Stimulated activated CD4-positive, alpha-beta T cell treated with anti-CD3 and anti-CD28 coated beads, Interleukin-4, amount 100 ng/mL, for 1 hour (primary cell): ENCODE results near the gene RABGAP1L.
"Not testable (repeated sequence)": the region's sequence is repeated elsewhere in the genome, so short reads cannot be mapped to it uniquely, and the experiment has no call there.

Experiments
- DNase-seq: peaks from one replicate; pipeline ENCODE4 v3.0.0-alpha.2; 2020

The RABGAP1L gene

DNA sequence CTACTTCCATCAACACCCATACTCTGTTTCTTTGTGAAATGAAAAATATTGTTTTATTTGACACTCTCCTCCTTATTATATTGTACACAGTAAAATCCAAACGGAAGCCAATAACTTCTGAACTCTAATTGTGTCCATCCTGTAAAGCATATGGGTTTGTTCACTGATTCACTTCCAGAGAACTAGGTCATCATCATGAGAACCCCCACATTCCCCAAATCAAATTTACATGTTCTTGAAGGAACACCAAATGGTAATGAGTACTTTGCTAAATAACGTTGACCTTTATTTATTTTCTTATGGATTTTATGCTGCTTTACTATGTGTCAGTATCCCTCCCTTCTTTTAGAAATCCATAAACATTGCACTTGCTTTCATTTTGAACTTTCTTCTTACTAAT lies 627.0 kb downstream of the RABGAP1L start:
- no peak for DNase-seq

- DNase-seq, result no peak
Observed at GRCh38 chr1:174786760-174787159, 627.4 kb downstream of the RABGAP1L start.

- no peak for DNase-seq
Observed at GRCh38 chr1:174788981-174789380, 629.7 kb downstream of the RABGAP1L start.

DNA sequence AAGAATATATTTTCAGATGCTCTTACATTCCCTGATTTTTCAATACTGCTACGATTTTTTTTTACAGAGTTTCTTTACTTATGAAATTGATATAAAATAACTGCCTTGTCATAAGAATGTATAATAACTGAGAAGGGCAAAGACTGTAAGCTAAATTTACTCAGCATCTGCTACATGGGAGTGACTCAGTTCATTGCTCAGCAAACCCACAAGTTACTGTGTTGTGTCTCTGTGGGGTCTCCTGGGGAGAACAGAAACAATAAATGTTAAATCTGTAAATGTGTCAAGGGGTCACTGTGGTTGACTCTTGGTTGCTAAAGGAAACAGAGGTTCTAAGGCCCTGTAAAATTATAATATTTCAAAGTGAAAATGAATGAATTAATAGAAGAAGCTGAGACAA lies 630.1 kb downstream of the RABGAP1L start:
- DNase-seq, result no peak

- no peak for DNase-seq
Observed at GRCh38 chr1:174791863-174792262, 632.5 kb downstream of the RABGAP1L start.

- DNase-seq, result no peak
Observed at GRCh38 chr1:174794861-174795260, 635.5 kb downstream of the RABGAP1L start.

GRCh38 chr1:174795806-174796205 lies 636.5 kb downstream of the RABGAP1L start:
- DNase-seq, result no peak

- no peak for DNase-seq
Observed at GRCh38 chr1:174797398-174797797, 638.1 kb downstream of the RABGAP1L start.

DNA sequence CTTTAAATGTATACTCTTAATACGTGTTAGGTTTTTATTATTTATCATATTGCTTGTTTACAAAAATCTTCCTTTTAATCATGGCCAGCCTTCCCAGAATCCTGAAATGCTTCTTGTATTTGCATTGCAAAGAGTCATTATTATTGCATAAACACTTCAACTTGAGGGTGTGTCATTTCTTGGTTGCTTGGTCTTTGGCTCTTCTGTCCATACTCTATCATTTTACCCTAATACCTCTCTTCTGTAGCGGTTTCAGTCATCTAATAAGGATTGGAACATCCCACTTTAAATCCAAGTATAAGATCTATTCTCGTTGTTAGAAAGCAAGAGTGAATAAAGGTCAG lies 639.8 kb downstream of the RABGAP1L start:
- no peak for DNase-seq

GRCh38 chr1:174800216-174800851 lies 641.0 kb downstream of the RABGAP1L start:
- DNase-seq, result no peak

DNA sequence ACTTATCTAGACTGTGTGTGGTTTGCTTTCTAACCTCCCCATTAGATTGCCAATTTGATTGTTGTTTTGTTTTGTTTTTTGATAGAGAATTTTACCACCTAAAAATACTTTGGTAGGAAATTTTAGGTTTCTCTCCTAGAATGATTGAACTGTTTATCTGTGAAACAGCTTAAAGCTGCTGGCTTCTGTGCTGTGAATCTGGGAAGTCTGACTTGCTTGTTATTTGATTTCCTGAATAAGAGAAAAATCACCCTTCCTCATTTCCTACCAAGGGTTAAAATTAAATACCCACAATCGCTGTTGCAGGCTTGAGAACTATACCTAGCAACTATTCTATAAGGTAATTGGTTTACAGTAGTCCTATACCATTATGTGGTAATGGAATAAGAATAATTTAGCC lies 641.6 kb downstream of the RABGAP1L start:
- DNase-seq, result no peak

- no peak for DNase-seq
Observed at GRCh38 chr1:174809755-174810280, 650.5 kb downstream of the RABGAP1L start.

DNA sequence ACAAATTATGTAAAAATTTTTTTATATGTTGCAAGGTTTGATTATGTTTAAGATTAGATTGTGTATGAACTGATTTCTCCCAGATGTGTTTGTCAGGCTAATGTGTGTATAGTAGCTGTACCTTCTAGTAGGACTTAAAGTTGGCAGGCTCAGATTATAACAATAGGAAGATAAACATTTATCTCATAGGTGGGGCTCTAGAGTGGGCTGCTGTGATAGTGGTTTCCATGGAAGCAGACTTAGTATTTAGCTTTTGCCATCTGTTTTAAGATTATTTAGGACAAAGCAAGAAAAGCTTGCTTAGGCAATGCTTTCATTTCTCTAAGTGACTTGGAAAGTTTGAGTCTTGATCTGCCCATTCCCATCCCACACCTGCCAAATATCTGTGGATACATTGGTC lies 652.7 kb downstream of the RABGAP1L start:
- DNase-seq, result no peak

DNA sequence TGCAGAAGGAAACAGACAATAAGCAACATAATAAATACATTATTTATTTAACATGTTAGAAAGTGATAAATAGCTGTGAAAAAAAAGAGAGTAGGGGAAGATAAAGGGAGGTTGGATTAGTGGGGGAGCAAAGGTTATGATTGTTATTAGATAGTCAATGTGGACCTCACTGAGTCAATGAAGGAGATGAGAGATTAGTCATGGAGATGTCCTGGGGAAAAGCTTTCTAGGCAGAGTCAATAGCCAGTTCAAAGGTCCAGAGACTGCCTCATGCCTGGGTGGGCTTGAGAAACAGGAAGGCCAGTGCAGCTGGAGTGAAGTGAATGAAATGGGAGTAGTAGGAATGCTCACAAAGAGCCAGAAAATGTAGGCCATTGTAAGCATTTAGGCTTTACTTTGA lies 653.3 kb downstream of the RABGAP1L start:
- DNase-seq, result no peak

GRCh38 chr1:174815036-174815435 lies 655.7 kb downstream of the RABGAP1L start:
- DNase-seq, result no peak

- DNase-seq, result no peak
Observed at GRCh38 chr1:174815474-174815908, 656.2 kb downstream of the RABGAP1L start.

DNA sequence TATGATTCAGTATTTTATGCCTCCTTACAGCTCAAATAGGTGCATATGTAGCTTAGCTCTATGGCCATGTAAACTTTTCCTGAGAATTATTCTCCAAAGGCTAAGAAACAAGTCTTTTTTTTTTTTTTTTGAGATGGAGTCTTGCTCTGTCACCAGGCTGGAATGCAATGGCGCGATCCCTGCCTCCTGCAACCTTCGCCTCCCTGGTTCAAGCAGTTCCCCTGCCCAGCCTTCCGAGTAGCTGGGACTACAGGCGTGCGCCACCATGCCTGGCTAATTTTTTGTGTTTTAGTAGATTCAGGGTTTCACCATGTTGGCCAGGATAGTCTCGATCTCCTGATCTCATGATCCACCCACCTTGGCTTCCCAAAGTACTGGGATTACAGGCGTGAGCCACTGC lies 657.3 kb downstream of the RABGAP1L start:
- DNase-seq, result not testable (repeated sequence)

- DNase-seq, result no peak
Observed at GRCh38 chr1:174818014-174818616, 658.8 kb downstream of the RABGAP1L start.

DNA sequence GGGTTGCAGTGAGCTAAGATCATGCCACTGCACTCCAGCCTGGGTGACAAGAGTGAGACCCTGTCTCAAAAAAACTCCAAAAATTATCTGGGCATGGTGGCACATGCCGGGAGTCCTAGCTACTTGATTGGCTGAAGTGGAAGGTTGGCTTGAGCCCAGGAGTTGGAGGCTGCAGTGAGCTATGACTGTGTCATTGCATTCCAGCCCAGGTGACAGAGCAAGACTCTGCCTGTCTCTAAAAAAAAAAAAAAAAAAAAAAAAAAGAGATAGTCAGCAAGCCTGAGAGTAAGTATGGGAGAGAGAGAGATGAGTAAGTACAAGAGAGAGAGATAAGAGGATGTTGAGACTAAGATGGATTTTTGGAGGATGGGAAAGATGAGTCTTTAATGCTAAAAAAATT lies 659.6 kb downstream of the RABGAP1L start:
- DNase-seq, result no peak

- no peak for DNase-seq
Observed at GRCh38 chr1:174819596-174819995, 660.3 kb downstream of the RABGAP1L start.

GRCh38 chr1:174825127-174825526 lies 665.8 kb downstream of the RABGAP1L start:
- no peak for DNase-seq

DNA sequence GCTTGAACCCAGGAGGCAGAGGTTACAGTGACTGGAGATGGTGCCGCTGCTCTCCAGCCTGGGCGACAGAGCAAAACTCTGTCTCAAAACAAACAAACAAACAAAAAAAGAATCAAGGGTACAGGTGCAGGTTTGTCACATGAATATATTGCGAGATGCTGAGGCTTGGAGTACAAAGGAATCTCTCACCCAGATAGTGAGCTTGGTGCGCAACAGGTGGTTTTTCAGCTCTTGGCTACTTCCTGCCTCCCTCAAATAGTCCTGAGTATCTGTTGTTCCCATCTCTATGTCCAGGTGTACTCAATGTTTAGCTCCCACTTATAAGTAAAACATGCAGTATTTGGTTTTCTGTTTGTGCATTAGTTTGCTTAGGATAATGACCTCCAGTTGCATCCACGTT lies 666.5 kb downstream of the RABGAP1L start:
- no peak for DNase-seq

DNA sequence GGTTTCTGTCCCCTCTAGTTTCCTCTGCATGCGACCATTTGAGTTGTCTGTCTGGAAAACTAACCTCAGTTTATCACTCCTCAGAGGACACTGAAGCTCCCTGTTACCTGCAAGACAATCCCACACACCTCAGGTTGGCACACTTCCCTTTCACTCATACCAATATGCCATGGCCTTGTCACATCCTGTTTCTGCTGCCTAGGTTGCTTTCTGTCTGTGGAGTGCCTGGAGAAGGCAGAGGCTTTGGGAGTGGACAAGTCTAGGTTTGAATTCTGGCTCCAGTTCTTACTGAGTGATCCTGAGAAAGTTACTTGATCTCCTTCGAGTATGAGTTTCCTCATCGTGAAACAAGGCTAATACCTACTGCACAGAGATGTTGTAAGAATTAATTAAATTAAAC lies 668.9 kb downstream of the RABGAP1L start:
- DNase-seq, result no peak

GRCh38 chr1:174829990-174830389 lies 670.7 kb downstream of the RABGAP1L start:
- no peak for DNase-seq

DNA sequence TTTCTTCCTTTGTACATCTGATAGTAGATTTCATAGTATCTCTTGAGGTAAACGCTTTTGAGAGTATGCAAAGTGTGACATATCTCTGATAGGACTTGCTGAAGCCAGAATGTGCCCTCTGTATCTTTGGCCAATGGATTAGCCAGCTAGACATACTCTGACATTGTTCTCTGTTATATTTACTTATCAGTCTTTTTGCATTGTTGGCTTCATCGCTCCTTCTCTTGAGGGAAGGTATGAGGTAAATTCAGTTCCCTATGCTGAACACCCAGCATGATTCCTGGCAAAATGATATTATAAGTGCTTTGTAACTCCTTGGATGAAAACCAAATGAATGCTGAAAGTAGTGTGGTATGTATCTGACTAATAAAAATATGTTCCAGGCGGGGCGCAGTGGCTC lies 677.2 kb downstream of the RABGAP1L start:
- no peak for DNase-seq
